Measurements from ENCODE around the gene HLA-DPB1.

HLA-DPB1 gene

GRCh38 chr6:33132081-33132524 lies 56.3 kb downstream of the HLA-DPB1 start:
- no peak for TF ChIP-seq CTCF (IDR thresholded peaks at IDR 0.05; ENCODE audit: borderline replicate concordance, insufficient read depth, low read depth, low read length)
- no peak overlapping the region for H3K4me3 ChIP-seq (ENCODE audit: low read depth, low read length)

GRCh38 chr6:33136310-33136900 lies 60.6 kb downstream of the HLA-DPB1 start:
- H3K4me3 ChIP-seq (ENCODE audit: low read depth, low read length): no peak overlapping the region
- no peak for TF ChIP-seq CTCF (IDR thresholded peaks at IDR 0.05; ENCODE audit: borderline replicate concordance, insufficient read depth, low read depth, low read length)

All from GM12875 (cell line).